NAMALWA (cell line): Measurements from ENCODE around the gene EXT2.

Experiments used
- DNase-seq: peaks from one replicate; pipeline ENCODE4 v3.0.0-alpha.2; 2015; ENCODE audit warnings: low spot score

The EXT2 gene

GRCh38 chr11:44085330-44085729 is 10.1 kb upstream of the EXT2 start:
- no peak for DNase-seq

- DNase-seq, result no peak
These were observed 7.1 kb upstream of the EXT2 start for GRCh38 chr11:44088377-44088776.

GRCh38 chr11:44088871-44089270 is 6.6 kb upstream of the EXT2 start:
- DNase-seq, result no peak

GRCh38 chr11:44090539-44090938 is 4.9 kb upstream of the EXT2 start:
- no peak for DNase-seq

GRCh38 chr11:44094260-44094868 is 1.1 kb upstream of the EXT2 start:
- peak; percentile 90 for DNase-seq

- DNase-seq, result peak; percentile 6
These were observed 1.1 kb downstream of the EXT2 start for GRCh38 chr11:44096360-44097185.

- DNase-seq, result no peak
These were observed 2.3 kb downstream of the EXT2 start for GRCh38 chr11:44097821-44098220.

GRCh38 chr11:44101098-44101497 is 5.6 kb downstream of the EXT2 start:
- no peak for DNase-seq

- DNase-seq, result no peak
These were observed 9.2 kb downstream of the EXT2 start for GRCh38 chr11:44104481-44105294.

GRCh38 chr11:44108260-44108659 is 12.8 kb downstream of the EXT2 start:
- no peak for DNase-seq

GRCh38 chr11:44110231-44110679 is 14.8 kb downstream of the EXT2 start:
- DNase-seq, result peak; percentile 81

GRCh38 chr11:44112091-44112821 is 16.8 kb downstream of the EXT2 start:
- no peak for DNase-seq

- no peak for DNase-seq
These were observed 17.5 kb downstream of the EXT2 start for GRCh38 chr11:44113018-44113417.

- DNase-seq, result no peak
These were observed 18.1 kb downstream of the EXT2 start for GRCh38 chr11:44113572-44113971.

- no peak for DNase-seq
These were observed 20.9 kb downstream of the EXT2 start for GRCh38 chr11:44116234-44116830.

- no peak for DNase-seq
These were observed 24.7 kb downstream of the EXT2 start for GRCh38 chr11:44120169-44120568.

- DNase-seq, result no peak
These were observed 30.1 kb downstream of the EXT2 start for GRCh38 chr11:44125598-44125997.

GRCh38 chr11:44126304-44126703 is 30.8 kb downstream of the EXT2 start:
- no peak for DNase-seq

GRCh38 chr11:44127130-44127529 is 31.7 kb downstream of the EXT2 start:
- no peak for DNase-seq

GRCh38 chr11:44128729-44129128 is 33.3 kb downstream of the EXT2 start:
- no peak for DNase-seq

GRCh38 chr11:44130751-44131150 is 35.3 kb downstream of the EXT2 start:
- DNase-seq, result no peak
